Loucy (cell line): ENCODE data around the gene TMBIM1.

Experiments
- EZH2phosphoT487 ChIP-seq: fragments of 200-600 bp; IDR thresholded peaks from 2 replicates; pipeline ENCODE4 v1.6.1; 2018; ENCODE audit warnings: antibody characterized with exemption, mild to moderate bottlenecking, moderate library complexity, borderline replicate concordance
- TF ChIP-seq, protein P1 (sequence below): fragments of 200-600 bp; sonication (generic); conservative IDR thresholded peaks from 2 replicates; pipeline ENCODE4 v1.5.1; 2014; ENCODE audit warnings: mild to moderate bottlenecking, antibody characterized with exemption, low read length

DNA sequence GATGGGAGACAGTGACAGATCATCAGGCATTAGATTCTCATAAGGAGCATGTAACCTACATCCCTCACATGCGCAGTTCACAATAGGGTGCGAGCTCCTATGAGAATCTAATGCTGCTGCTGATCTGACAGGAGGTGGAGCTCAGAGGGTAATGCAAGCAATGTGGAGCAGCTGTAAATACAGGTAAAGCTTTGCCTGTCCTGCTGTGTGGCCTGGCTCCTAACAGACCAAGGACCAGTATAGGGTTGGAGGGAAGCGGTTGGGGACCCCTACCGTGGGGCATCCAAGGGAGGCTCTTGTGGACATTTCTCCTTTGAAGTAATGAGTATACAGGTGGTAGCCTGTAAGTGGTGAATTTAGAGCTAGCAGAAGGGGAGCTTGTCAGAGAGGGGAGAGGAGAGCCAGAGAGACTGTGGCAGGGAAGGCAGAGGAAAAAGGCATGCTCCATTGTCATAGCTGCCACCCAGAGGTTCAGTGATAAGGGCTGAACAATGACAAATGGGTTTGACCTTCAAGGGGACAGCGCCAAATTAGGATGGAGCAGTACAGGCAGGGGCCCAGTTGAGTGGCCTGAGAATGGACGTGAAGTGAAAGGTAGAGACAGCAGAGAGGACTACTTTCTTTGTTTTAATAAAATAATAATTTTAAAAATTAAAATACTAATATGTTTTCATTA is 15.2 kb upstream of the TMBIM1 start:
- TF ChIP-seq, protein P1, sequence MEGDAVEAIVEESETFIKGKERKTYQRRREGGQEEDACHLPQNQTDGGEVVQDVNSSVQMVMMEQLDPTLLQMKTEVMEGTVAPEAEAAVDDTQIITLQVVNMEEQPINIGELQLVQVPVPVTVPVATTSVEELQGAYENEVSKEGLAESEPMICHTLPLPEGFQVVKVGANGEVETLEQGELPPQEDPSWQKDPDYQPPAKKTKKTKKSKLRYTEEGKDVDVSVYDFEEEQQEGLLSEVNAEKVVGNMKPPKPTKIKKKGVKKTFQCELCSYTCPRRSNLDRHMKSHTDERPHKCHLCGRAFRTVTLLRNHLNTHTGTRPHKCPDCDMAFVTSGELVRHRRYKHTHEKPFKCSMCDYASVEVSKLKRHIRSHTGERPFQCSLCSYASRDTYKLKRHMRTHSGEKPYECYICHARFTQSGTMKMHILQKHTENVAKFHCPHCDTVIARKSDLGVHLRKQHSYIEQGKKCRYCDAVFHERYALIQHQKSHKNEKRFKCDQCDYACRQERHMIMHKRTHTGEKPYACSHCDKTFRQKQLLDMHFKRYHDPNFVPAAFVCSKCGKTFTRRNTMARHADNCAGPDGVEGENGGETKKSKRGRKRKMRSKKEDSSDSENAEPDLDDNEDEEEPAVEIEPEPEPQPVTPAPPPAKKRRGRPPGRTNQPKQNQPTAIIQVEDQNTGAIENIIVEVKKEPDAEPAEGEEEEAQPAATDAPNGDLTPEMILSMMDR = no peak
- TF ChIP-seq EZH2phosphoT487 = no peak
